Rectal smooth muscle tissue (tissue), 1 donor: ENCODE results near the gene OASL.
"Not testable (repeated sequence)": the region's sequence is repeated elsewhere in the genome, so short reads cannot be mapped to it uniquely, and the experiment has no call there.

Experiments
- H3K27ac ChIP-seq: one replicate; pipeline ENCODE4 v1.7.0; 2013; ENCODE audit warnings: low read depth, low read length, inconsistent platforms
- H3K27me3 ChIP-seq: one replicate; pipeline ENCODE4 v1.7.0; 2013; ENCODE audit warnings: low read length; ENCODE audit not compliant: control insufficient read depth, insufficient read depth
- H3K36me3 ChIP-seq: one replicate; pipeline ENCODE4 v1.7.0; 2013; ENCODE audit warnings: low read length; ENCODE audit not compliant: control insufficient read depth, insufficient read depth
- H3K4me1 ChIP-seq: one replicate; pipeline ENCODE4 v1.7.0; 2013; ENCODE audit warnings: low read length; ENCODE audit not compliant: control insufficient read depth, insufficient read depth
- H3K4me3 ChIP-seq: one replicate; pipeline ENCODE4 v1.7.0; 2013; ENCODE audit warnings: low read length
- H3K9ac ChIP-seq: one replicate; pipeline ENCODE4 v1.7.0; 2013; ENCODE audit warnings: low read length

OASL gene

DNA sequence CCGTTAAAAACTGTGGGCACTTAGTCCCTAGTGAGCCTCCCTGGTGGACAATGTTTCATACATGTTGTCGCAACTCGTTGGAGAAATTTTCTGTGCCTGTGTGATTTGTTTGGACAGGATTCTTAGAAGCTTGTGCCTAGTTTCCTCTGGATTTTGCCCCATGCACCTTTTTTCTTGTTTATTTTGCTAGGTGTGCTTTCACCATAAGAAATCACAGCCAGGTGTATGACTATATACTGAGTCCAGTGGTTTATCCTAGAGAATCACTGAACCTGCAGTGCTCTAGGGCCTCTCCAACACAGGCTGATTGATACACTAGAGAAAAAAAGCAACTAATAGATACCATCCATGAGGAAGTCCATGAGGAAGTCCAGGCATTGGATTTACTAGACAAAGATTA, 33.1 kb upstream of the OASL start:
- Histone ChIP-seq H3K27me3 (no peaks in the 10 kb centered on the region), H3K36me3 (no peaks in the 10 kb centered on the region), H3K27ac (no peak overlapping the region), H3K9ac (no peak overlapping the region), H3K4me3 (no peak overlapping the region), H3K4me1 (no peaks in the 10 kb centered on the region)

DNA sequence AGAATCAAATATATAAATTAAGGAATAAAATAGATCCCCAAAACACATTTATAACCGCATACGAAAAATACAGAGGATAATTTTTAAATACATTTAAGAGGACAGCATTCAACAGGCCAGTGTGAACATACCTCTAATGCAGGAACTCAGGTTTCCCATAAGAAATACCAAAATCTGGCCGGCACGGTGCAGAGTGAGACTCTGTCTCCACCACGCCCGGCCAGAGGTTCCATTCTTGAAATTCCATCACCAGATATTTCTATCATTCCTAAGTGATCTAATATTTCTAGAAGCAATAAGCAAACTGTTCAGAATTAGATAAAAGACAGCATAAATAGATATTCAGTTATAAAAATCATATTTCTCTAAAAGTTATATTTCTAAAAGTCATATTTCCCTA, 30.2 kb upstream of the OASL start:
- Histone ChIP-seq H3K27ac (no peak overlapping the region), H3K27me3 (no peaks in the 10 kb centered on the region), H3K4me1 (no peaks in the 10 kb centered on the region), H3K36me3 (no peaks in the 10 kb centered on the region), H3K9ac (no peak overlapping the region), H3K4me3 (no peak overlapping the region)

DNA sequence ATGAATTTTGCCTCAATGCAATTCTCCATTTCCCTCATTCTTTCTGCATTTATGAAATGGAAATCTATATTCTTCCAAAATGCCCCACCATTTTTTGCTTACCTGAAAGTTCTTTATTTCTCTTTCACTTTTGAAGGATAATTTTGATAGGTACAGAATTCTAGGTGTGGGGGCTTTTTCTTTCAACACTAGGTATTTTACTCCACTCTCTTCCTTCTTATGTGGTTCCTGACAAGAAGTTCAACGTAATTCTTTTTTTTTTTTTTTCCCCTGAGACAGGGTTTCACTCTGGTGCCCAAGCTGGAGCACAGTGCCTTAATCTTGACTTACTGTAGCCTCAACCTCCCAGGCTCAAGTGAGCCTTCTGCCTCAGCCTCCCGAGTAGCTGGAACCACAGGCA, 26.3 kb upstream of the OASL start:
- H3K36me3 ChIP-seq, result no peaks in the 10 kb centered on the region

DNA sequence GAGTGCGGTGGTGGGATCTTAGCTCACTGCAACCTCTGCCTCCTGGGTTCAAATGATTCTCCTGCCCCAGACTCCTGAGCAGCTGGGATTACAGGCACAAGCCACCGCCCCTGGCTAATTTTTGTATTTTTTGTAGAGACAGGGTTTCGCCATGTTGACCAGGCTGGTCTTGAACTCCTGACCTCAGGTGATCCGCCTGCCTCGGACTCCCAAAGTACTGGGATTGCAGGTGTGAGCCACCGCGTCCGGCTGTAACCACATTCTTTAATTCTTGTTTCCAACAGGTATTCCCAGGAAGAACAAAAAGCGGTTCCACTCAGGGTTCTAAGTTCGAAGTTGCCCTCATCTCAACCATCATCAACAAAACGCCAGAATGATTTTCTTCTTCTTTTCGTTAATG, 25.5 kb upstream of the OASL start:
- not testable (repeated sequence) for H3K4me3 ChIP-seq, H3K27ac ChIP-seq, H3K9ac ChIP-seq, H3K27me3 ChIP-seq, H3K36me3 ChIP-seq, H3K4me1 ChIP-seq

More for the DNA sequence above, 26.3 kb upstream of the OASL start:
- no peak overlapping the region for H3K9ac ChIP-seq
- H3K4me3 ChIP-seq, result no peak overlapping the region
- H3K4me1 ChIP-seq, result no peaks in the 10 kb centered on the region
- no peak overlapping the region for H3K27ac ChIP-seq
- no peaks in the 10 kb centered on the region for H3K27me3 ChIP-seq

DNA sequence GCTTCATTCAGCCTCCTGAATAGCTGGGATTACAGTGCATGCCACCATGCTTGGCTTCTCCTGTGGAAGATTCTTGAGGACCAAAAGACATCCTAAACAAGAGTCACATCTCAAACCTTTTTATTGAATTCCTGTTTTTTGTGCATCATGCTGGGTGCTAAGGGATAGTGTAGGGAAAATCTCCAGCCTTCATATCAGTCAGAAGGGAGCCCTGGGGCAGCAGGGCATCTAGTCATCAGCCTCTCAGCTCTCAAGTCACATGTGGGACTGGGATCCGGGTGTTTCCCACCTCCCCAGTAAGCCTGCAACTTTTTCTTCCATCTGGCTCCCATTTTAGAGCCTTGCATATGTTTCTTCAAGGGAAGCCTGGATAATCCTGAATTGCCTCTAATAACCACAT, 25.1 kb upstream of the OASL start:
- Histone ChIP-seq H3K36me3 (no peaks in the 10 kb centered on the region), H3K27ac (no peak overlapping the region), H3K4me3 (no peak overlapping the region), H3K9ac (no peak overlapping the region), H3K27me3 (no peaks in the 10 kb centered on the region), H3K4me1 (no peaks in the 10 kb centered on the region)

DNA sequence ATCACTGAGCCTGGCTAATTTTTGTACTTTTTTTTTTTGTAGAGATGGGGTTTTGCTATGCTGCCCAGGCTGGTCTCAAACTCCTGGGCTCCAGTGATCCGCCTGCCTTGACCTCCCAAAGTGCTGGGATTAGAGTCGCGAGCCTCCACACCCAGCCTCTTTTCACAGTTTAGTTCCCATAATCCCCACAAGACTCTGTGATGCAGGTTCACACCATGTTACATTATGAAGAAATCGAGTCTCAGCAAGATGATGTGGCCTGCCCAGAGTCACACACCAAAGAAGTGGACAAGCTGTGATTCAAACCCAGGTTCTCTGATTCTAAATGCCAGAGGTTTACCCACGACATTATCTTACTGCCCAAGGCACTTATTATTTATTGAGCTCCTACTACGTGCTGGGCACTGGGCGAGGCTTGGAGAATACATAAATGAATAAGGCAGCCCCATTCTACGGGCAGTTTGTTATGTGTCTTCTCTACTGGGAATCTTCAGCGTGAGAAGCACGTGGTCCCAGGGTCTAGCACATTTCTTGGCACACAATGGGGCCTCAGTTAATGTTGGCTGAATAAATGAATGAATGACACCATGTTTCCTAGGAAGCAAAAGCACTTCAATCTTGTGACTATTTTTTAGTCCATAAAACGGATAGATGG, 23.5 kb upstream of the OASL start:
- Histone ChIP-seq H3K9ac (no peak overlapping the region), H3K4me1 (no peaks in the 10 kb centered on the region), H3K36me3 (no peaks in the 10 kb centered on the region), H3K27ac (no peak overlapping the region), H3K4me3 (no peak overlapping the region), H3K27me3 (no peaks in the 10 kb centered on the region)

DNA sequence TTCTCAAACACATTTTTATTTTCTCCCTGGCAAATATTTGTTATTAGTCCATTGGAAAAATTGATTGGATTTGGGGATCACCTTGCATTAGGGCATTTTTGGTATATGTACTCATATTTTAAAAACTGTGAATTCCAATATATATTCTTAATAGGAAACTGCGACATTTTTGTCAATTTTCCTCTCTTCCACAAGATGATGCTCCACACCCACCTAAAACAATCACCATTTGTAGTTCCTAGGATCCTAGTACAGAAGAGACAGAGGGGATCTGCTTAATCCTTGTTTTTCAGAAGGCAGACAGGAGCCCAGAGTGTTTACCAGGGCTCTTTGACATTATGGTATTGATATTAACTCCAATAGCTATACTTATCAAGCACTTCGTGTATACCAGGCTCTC, 22.8 kb upstream of the OASL start:
- Histone ChIP-seq H3K9ac (no peak overlapping the region), H3K4me3 (no peak overlapping the region), H3K27ac (no peak overlapping the region), H3K4me1 (no peaks in the 10 kb centered on the region), H3K27me3 (no peaks in the 10 kb centered on the region), H3K36me3 (no peaks in the 10 kb centered on the region)

DNA sequence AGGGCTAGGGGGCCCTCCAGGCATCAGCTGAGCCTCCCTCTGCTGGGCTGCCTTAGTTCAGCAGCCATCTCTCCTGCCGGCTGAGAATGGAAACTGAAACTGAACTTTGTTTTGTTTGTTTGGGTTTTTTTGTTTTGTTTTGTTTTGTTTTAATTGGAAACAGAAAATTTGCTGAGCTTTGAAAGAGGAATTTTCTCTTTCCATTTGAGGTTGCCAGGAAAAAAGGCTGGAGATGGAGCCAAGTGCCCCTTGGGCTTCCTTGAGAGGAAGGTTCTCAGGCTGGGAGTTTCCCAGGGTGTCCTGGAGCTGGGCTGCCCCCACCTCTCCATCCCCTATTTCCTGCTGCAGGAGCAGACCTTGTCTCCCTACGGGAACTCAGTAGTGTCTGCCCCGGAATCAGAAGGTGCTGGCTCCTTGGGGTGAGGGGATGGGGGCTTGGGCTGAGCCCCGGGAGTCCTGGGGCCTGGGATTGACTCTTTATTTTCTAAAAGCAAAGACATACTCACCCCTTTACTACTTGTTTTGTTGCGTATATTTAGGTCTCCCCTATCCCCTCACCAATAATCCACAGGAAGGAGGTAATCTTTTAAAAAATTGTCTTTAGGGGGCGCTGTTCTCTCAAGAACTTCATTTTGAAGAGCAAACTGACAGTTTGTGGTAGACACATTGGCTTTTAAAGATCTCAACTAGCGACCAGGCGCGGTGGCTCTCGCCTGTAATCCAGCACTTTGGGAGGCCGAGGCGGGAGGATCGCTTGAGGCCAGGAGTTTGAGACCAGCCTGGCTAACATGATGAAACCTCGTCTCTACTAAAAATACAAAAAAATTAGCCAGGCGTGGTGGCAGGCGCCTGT, 21.3 kb upstream of the OASL start:
- H3K4me1 ChIP-seq, result no peaks in the 10 kb centered on the region
- no peak overlapping the region for H3K9ac ChIP-seq
- peak overlapping the region; percentile 35 for H3K4me3 ChIP-seq
- H3K27ac ChIP-seq, result no peak overlapping the region
- no peaks in the 10 kb centered on the region for H3K27me3 ChIP-seq
- H3K36me3 ChIP-seq, result no peaks in the 10 kb centered on the region

DNA sequence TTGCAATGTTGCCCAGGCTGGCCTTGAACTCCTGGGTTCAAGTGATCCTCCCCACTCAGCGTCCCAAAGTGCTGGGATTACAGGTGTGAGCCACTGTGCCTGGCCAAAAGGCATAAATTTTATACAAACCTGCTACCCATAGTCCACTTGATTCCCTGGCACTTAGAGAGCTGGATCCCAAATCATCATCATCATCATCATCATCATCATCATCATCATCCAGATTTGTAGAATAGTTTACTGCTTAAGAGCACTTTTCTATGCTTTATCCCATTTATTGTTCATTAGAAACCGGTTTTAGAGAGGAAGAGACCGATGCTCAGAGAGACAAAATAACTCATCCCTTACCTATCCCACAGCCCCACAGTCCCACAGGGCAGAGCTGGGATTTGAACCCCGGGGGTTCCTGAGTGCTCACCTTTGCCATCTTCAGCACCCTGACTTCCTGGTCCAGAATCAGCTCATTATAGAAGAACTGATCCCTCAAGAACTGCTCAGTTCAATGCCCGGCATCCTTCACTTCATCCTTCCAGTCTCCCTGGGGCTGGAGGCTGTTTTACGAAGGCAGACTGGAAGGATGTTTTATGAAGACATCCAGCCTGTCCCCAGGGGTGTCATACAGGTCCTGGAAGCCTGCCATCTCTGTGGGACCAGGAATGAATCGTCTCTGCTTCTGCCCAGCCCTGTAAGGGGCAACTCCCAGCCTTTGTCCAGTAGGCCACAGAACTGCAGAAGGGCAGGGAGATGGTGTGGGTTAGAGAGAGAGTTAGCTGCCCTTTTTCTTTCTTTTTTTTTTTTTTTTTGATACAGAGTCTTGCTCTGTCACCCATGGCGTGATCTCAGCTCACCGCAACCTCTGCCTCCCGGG, 20.2 kb upstream of the OASL start:
- no peak overlapping the region for H3K27ac ChIP-seq
- H3K4me3 ChIP-seq, result no peak overlapping the region

DNA sequence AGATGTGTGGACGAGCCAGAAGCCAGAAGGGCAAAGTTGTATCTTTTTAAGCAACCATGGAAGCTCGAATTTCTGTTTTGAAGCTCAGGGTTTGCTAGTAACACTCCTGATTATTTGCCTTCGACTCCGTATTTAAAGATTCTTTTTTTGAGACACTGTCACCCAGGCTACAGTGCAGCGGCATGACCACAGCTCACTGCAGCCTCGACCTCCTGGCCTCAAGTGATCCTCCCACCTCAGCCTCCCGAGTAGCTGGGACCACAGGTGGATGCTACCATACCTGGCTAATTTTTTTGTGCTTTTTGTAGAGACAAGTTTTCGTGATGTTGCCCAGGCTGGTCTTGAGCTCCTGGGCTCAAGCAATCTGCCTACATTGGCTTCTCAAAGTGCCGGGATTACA, 18.7 kb upstream of the OASL start:
- no peak overlapping the region for H3K9ac ChIP-seq
- no peaks in the 10 kb centered on the region for H3K27me3 ChIP-seq
- no peak overlapping the region for H3K4me3 ChIP-seq
- no peaks in the 10 kb centered on the region for H3K36me3 ChIP-seq
- H3K4me1 ChIP-seq, result no peaks in the 10 kb centered on the region
- no peak overlapping the region for H3K27ac ChIP-seq

More for the DNA sequence above, 20.2 kb upstream of the OASL start:
- H3K9ac ChIP-seq, result no peak overlapping the region
- no peaks in the 10 kb centered on the region for H3K4me1 ChIP-seq
- no peaks in the 10 kb centered on the region for H3K27me3 ChIP-seq
- no peaks in the 10 kb centered on the region for H3K36me3 ChIP-seq

DNA sequence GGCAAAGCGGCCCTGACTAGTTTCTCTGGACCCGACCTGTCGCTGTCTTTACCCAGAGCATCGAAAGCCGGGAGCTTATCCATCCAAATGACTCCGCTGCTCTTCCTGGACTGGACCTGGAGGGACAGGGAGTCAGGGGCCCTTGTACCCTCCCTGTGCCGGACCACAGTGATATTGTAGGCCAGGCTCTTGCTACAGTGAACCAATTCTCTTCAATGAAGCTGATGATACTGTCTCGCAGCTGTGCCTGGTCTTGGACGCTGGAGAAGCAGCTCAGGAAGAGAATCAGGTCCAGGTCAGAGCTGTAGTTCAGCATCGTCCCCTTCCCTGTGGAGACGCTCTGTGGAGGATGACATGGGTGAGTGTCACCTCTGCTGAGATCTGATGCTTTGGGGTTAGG, 14.7 kb upstream of the OASL start:
- Histone ChIP-seq H3K4me3 (no peak overlapping the region), H3K4me1 (no peaks in the 10 kb centered on the region), H3K9ac (no peak overlapping the region)

DNA sequence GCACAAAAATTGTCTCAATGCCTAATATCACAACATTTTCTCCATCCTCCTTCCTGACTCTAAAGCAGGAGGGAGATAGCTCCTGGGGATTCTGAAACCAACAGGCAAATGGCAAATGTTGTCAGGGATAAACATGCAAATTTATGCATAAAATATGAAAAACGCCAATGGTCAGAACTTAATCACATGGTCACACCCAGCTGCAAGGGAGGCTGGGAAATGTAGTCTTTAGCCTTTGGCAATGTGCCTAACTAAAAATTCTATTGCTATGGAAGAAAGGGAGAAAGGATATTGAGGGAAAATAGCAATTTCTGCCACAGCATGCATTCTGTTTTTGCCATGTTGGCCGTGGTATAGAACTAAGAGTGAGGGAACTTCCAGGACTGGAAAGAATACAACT, 11.7 kb upstream of the OASL start:
- no peaks in the 10 kb centered on the region for H3K27me3 ChIP-seq
- no peak overlapping the region for H3K27ac ChIP-seq
- H3K4me3 ChIP-seq, result no peak overlapping the region
- no peak overlapping the region for H3K9ac ChIP-seq
- no peaks in the 10 kb centered on the region for H3K36me3 ChIP-seq
- no peaks in the 10 kb centered on the region for H3K4me1 ChIP-seq

More for the DNA sequence above, 14.7 kb upstream of the OASL start:
- H3K27me3 ChIP-seq, result no peaks in the 10 kb centered on the region
- H3K36me3 ChIP-seq, result no peaks in the 10 kb centered on the region
- H3K27ac ChIP-seq, result no peak overlapping the region
